ENCODE measurements around the gene TMC7.

GRCh38 chr16:19077879-19078278 lies 94.1 kb downstream of the TMC7 start:
- TF ChIP-seq CTCF (IDR thresholded peaks at IDR 0.05): no peak
- TF ChIP-seq POLR2A (IDR thresholded peaks at IDR 0.05): no peak

Data from right lobe of liver (tissue), 4 donors.